GM12892 (cell line): ENCODE data around the gene PQBP1.

Source experiments
- POLR2A ChIP-seq: IDR thresholded peaks from 2 replicates; pipeline ENCODE4 v1.6.1; 2011; ENCODE audit warnings: low read depth, low read length, control low read depth
- POLR2AphosphoS5 ChIP-seq: IDR thresholded peaks from 2 replicates; pipeline ENCODE4 v1.6.1; 2011; ENCODE audit warnings: low read depth, low read length, control low read depth

DNA sequence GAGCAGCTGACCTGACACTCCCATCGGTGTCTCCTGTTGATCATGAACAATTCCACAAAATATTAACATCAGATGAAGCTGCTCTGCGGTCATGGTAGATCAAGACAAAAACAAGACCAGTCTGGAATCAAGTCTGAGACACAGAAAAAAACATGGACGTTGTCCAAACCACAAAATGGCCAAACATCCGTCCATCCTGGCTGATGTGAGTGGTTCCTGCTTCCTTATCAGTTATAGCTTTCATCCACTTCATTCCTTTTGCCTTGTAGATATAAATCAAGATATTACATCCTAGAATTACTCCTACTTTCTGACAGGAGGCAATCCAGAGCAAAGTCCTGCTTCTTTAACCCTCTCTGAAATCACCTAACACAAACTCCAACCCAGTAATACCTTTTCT, 33.5 kb upstream of the PQBP1 start:
- no peak for TF ChIP-seq POLR2A
- TF ChIP-seq POLR2AphosphoS5: no peak
